Measurements from ENCODE around the gene MED1.

Gene MED1

GRCh38 chr17:39364236-39365025 lies 86.6 kb downstream of the MED1 start:
- ATAC-seq (ENCODE audit: low read depth) (no peak), DNase-seq (ENCODE audit: low spot score) (no peak)
- no peaks in the 10 kb centered on the region for H3K27me3 ChIP-seq (ENCODE audit: insufficient read depth, poor library complexity, severe bottlenecking)
- H3K4me3 ChIP-seq (ENCODE audit: severe bottlenecking), result no peak overlapping the region
- H3K4me1 ChIP-seq (ENCODE audit: insufficient read depth, poor library complexity, severe bottlenecking), result no peaks in the 10 kb centered on the region
- no peak for TF ChIP-seq CTCF (IDR thresholded peaks at IDR 0.05; ENCODE audit: poor library complexity, severe bottlenecking)
- H3K9me3 ChIP-seq (ENCODE audit: severe bottlenecking), result no peaks in the 10 kb centered on the region
- no peaks in the 10 kb centered on the region for H3K36me3 ChIP-seq (ENCODE audit: low read depth)
- no peak overlapping the region for H3K27ac ChIP-seq (ENCODE audit: poor library complexity, severe bottlenecking)

GRCh38 chr17:39361064-39361463 lies 90.0 kb downstream of the MED1 start:
- TF ChIP-seq CTCF (IDR thresholded peaks at IDR 0.05; ENCODE audit: poor library complexity, severe bottlenecking), result no peak

GRCh38 chr17:39360537-39360936 lies 90.5 kb downstream of the MED1 start:
- Histone ChIP-seq H3K27me3 (ENCODE audit: insufficient read depth, poor library complexity, severe bottlenecking) (no peaks in the 10 kb centered on the region), H3K9me3 (ENCODE audit: severe bottlenecking) (no peaks in the 10 kb centered on the region), H3K4me1 (ENCODE audit: insufficient read depth, poor library complexity, severe bottlenecking) (no peaks in the 10 kb centered on the region), H3K36me3 (ENCODE audit: low read depth) (no peaks in the 10 kb centered on the region), H3K27ac (ENCODE audit: poor library complexity, severe bottlenecking) (no peak overlapping the region), H3K4me3 (ENCODE audit: severe bottlenecking) (no peak overlapping the region)
- TF ChIP-seq CTCF (IDR thresholded peaks at IDR 0.05; ENCODE audit: poor library complexity, severe bottlenecking), result no peak
- no peak for DNase-seq (ENCODE audit: low spot score)
- no peak for ATAC-seq (ENCODE audit: low read depth)

More at GRCh38 chr17:39361064-39361463, 90.0 kb downstream of the MED1 start:
- DNase-seq (ENCODE audit: low spot score) (no peak), ATAC-seq (ENCODE audit: low read depth) (no peak)
- Histone ChIP-seq H3K36me3 (ENCODE audit: low read depth) (no peaks in the 10 kb centered on the region), H3K4me1 (ENCODE audit: insufficient read depth, poor library complexity, severe bottlenecking) (no peaks in the 10 kb centered on the region), H3K9me3 (ENCODE audit: severe bottlenecking) (no peaks in the 10 kb centered on the region), H3K27me3 (ENCODE audit: insufficient read depth, poor library complexity, severe bottlenecking) (no peaks in the 10 kb centered on the region), H3K27ac (ENCODE audit: poor library complexity, severe bottlenecking) (no peak overlapping the region), H3K4me3 (ENCODE audit: severe bottlenecking) (no peak overlapping the region)

GRCh38 chr17:39359994-39360393 lies 91.1 kb downstream of the MED1 start:
- Histone ChIP-seq H3K4me3 (ENCODE audit: severe bottlenecking) (no peak overlapping the region), H3K9me3 (ENCODE audit: severe bottlenecking) (no peaks in the 10 kb centered on the region), H3K27ac (ENCODE audit: poor library complexity, severe bottlenecking) (no peak overlapping the region), H3K36me3 (ENCODE audit: low read depth) (no peaks in the 10 kb centered on the region), H3K27me3 (ENCODE audit: insufficient read depth, poor library complexity, severe bottlenecking) (no peaks in the 10 kb centered on the region), H3K4me1 (ENCODE audit: insufficient read depth, poor library complexity, severe bottlenecking) (no peaks in the 10 kb centered on the region)
- ATAC-seq (ENCODE audit: low read depth) (no peak), DNase-seq (ENCODE audit: low spot score) (no peak)
- TF ChIP-seq CTCF (IDR thresholded peaks at IDR 0.05; ENCODE audit: poor library complexity, severe bottlenecking), result no peak

GRCh38 chr17:39357986-39358385 lies 93.1 kb downstream of the MED1 start:
- Histone ChIP-seq H3K36me3 (ENCODE audit: low read depth) (no peaks in the 10 kb centered on the region), H3K27ac (ENCODE audit: poor library complexity, severe bottlenecking) (no peak overlapping the region), H3K4me1 (ENCODE audit: insufficient read depth, poor library complexity, severe bottlenecking) (no peaks in the 10 kb centered on the region), H3K4me3 (ENCODE audit: severe bottlenecking) (no peak overlapping the region), H3K9me3 (ENCODE audit: severe bottlenecking) (no peaks in the 10 kb centered on the region), H3K27me3 (ENCODE audit: insufficient read depth, poor library complexity, severe bottlenecking) (no peaks in the 10 kb centered on the region)
- DNase-seq (ENCODE audit: low spot score), result no peak
- TF ChIP-seq CTCF (IDR thresholded peaks at IDR 0.05; ENCODE audit: poor library complexity, severe bottlenecking), result no peak
- no peak for ATAC-seq (ENCODE audit: low read depth)

Measured in RWPE2 (cell line).